Activated effector memory CD4-positive, alpha-beta T cell treated with anti-CD3 and anti-CD28 coated beads, Interleukin-2, amount 50 U/mL, for 16 hours (primary cell): ENCODE measurements around the gene TRMT10B.
A peak's percentile ranks its signal among the peaks of the same experiment; 100 is the strongest.

Experiments
- DNase-seq: peaks from one replicate; pipeline ENCODE4 v3.0.0-alpha.2; 2020

The TRMT10B gene, protein sequence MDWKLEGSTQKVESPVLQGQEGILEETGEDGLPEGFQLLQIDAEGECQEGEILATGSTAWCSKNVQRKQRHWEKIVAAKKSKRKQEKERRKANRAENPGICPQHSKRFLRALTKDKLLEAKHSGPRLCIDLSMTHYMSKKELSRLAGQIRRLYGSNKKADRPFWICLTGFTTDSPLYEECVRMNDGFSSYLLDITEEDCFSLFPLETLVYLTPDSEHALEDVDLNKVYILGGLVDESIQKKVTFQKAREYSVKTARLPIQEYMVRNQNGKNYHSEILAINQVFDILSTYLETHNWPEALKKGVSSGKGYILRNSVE

DNA sequence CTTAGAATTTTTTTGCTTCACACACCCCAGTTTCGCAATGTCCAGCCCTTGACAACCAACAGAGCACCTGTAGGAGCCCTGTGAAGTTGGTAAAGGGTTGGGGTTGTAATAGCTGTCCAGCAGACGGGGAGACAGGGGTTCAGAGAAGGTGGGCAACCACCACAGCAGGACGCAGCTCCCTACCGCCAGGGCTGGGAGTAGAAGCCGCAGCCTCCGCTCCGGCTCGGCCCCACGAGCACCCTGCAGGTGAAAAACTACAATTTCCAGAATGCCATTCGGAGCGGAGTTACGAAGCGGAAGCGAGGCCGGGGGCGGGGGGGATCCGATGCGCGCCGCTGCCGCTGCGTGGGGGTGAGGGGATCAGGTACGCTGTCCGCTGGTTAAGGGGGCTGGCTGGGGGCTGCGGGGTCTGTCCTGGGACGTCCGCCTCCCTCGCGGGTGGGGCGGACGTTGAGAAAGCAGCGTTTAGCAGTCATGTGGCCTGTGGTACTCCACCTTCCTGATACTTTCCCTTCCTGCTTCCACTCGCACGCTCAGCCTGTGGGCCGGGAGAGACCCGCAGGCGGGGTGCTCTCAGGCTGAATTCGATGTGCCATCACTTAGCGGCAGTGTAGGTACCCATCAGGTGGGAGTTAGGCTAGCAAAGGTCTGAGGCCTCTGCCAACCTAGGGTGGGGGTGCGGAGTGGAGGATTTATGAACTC lies at the start of gene TRMT10B:
TRMT10B (plus strand) TSS at position 317 of the 702 bp plus-strand sequence. CDS start 8,127 bp downstream, outside the sequence.
- peak; percentile 88 for DNase-seq

DNA sequence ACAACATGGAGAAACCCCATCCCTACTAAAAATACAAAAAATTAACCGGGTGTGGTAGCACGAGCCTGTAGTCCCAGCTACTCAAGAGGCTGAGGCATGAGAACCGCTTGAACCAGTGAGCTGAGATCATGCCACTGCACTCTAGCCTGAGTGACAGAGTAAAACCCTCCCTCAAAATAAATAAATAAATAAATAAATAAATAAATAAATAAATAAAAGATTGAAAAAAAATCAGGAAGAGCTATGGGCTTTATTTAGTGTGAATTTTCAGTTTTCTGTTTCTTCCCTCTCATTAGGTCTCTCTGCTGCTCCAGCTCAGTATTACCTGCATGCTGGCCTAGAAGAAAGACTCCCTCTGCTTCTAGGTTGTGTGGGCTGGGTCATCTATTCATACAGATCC lies 47.8 kb upstream of the TRMT10B start:
- no peak for DNase-seq

DNA sequence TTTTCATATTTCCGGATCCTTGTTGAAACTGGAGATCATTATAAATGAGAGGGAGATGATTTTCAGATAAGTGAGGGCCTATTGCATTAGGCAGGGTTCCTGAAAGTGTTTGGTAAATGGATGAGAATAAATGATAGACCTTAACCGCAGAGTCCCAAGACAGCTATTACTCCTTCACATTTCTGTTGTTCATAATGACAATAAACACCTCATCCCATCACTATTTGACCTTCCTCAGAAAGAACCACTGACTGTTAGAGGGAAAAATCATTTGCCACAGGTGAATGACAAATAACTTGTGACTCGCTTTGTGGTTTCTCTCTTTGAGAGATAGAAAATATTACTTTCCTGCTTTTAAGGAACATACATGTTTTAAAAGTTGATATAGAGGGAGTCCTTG lies 47.3 kb upstream of the TRMT10B start:
- DNase-seq, result no peak

DNA sequence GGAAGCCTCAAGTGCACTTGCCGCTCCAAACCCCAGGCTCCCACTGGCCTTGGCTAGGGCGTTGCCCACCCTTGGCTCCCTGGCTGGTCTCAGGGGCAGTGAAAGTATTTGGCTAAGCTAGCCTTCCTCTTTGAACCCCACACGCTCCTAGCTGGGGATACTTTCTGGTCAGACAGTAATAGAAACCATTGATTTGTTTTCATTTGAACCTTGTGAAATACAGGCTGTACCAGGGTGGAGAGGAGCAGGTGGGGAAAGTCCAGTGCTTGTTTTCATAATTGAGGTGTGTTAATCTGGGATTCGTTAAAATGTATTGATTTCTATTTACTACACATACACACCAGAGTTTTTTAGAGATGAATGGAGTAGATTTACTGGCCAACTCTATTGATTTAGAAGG lies 45.9 kb upstream of the TRMT10B start:
- DNase-seq, result no peak

DNA sequence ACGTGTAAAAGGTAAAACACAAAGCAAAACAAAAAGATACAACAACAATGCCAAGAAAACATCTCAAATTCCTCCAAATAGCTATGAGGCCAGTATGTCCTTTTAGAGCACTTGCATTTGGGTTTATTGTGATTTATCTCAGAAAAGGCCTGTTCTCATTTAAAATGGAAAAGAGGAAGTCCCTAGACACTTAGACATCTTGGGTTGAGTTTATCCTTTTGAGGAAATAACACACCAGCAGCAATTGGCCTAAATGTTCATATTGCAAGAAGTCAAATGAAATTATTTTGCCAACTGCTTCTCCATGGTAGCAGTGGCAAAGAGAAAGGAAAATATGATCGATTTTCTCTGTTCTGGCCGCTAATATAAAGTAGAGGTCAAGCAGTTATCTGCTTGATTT lies 43.6 kb upstream of the TRMT10B start:
- DNase-seq, result no peak

DNA sequence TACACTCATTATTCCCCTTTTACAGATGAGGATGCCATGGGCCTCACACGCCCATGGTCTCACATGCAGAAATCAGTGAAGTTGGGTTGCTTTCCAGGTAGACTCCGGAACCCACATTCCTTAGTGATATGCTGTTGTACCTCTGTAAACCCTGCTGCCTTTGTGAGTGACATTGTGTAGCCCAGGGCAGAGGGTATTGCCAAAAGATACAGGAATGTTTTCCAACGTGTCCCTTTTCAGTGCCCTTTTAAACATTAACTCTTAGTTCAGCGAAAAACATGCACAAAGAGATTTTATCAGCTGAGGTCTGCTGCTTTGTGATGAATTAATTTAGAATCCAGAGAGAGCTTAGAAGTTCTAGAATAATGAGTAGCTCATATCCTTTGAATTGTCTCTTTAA lies 38.3 kb upstream of the TRMT10B start:
- DNase-seq, result no peak

DNA sequence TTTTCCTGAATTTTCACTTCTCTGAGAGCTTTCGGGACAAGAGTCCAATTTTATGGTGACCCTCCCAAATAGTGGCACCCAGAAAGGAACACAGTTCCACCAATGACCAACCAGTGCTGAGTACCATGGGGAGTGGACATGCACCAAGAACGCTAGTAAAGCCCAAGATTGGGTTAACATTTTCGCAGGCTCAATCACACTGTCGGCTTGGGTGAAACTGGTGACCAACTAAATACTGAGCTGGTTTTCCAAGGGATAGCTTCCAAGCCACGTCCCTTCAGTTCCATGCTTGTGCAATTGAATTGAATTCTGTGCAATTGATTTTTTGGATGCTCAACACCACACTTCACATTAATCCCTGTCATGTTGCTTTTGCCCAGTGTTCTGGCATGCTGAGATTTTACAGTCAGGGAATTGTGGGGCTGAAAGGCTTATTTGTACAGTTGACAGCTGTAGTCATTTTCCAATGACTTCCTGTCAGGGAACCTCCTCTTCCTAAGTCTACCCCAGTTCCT lies 37.6 kb upstream of the TRMT10B start:
- DNase-seq, result no peak

DNA sequence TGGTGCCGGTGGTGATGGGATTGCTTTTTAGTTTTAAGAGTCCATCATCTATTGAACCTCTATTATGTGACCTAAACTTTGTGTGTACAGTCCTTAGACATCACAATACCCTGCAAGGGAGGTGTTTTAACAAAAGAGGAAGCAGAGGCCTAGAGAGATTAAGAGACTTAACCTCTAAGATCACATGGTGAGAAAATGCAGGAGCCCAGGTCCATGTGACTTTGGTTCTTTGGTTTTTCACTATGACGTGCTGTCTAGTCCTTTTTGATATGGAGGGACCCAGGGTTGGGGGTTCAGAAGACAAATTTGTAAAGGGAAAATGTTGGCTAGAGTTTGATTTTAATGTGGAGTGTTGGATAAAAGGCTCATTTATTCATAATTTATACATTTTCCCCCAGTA lies 34.1 kb upstream of the TRMT10B start:
- DNase-seq, result no peak

DNA sequence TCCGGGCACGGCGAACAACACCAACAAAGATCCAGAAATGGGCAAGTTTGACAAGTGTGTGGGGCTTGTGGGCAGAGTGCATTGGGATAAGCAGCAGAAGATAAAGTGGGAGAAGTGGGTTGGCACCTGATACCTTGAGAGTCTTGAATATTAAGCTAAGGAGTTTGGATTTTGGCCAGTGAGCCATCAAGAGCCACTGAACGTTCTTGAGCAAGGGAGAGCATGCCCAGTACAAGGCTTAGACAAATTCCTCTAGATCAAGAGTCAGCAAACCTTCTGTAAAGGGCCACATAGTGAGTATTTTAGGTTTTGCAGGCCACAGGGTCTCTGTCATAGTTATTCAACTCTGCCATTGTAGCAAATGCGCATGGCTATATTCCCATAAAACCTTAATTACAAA lies 26.6 kb upstream of the TRMT10B start:
- no peak for DNase-seq

DNA sequence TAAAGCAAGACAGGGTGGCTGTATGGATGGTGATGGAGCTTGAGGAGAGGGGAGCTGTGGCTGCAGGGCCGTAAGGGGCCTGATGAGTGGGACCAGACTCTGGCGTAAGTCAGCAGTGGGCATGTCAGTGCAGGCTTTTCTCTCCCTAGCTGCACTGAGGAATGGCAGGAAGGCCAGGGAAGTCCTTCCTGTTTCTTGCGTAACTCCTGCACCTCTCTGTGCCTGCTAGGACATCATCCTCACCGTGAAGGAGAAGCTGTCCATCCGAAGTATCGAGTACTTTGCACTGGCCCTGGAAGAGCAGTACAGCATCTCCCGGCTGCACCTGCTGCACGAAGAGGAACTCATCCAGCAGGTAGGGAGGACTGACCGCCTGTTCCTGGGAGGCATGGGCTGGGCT lies 24.1 kb upstream of the TRMT10B start:
- DNase-seq, result no peak

DNA sequence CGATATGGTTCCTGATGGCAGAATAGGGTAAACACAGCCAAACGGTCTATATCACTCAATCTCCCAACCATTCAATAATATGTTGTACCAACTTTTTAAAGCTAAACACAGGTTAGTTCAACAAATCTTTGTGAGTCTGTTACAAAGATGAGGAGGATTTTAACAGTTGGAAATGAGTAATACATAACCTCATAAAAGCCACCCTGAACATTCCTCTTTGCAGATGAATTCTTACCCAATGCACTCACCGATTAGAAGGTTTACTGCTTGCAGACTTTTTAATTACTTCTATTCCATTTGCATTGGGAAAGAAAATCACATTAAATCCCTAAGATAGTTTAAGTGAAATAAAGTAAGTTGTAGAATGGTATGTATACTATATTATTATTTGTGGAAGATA lies 23.3 kb upstream of the TRMT10B start:
- DNase-seq, result no peak

DNA sequence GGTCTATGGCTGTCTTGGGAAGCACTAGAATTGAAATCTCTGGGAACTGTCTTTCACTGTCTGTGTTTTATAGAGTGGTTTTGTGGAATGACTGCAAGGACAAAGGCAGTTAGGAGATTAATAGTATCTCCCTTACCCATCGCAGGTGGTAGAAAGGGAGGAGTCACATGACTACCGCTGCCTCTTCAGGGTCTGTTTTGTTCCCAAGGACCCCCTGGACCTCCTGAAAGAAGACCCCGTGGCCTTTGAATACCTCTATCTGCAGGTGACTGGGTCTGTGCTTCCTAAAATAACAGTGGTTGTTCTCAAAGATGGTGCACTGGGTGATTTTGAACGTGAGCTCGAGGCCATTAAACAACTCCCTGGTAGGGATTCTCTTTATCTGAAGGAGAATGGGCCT lies 22.8 kb upstream of the TRMT10B start:
- no peak for DNase-seq

DNA sequence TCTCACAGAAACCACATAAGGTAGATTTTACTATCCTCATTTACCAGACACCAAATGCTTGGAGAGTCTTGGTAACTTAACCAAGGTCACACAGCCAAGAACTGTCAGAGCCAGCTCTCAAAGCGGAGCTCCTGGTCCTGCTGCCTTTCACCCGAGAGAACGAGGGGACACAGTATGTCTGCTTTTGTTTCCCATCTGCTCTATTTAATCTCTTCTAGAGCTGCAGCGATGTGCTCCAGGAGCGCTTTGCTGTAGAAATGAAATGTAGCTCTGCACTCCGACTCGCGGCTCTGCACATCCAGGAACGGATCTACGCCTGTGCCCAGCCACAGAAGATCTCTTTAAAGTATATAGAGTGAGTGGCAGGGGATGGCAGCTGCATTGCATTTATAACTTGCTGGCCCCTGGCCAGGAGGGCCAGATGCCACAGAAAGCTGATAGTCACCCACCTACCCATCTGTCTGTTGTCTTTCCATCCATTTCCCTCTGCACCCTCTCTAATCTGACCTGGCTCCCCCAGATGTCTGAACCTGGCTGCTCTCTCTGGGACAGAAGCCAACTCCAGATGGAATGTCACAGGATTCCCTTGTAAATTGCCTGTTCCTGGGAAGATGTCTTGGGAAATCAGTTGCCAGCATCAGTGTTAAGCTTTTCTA lies 21.4 kb upstream of the TRMT10B start:
- no peak for DNase-seq

DNA sequence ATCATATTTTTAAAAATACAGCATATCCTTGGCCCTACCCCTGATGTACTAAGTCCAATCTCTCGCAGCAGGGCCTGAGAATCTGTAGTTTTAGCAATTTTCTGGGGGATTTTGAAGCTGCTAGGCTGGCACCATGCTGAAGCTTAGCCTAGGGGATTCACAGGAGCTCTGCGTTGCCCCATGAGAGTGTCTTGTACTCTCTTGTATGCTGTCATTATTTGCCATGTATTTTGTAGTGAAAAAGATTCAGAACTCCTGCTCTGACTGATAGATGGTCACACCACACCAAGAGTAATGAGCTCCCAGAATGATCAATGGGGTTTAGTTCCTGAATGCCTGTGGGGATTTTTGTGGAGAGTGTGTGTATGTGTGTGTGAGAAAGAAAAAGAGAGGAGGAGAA lies 20.7 kb upstream of the TRMT10B start:
- DNase-seq, result no peak

DNA sequence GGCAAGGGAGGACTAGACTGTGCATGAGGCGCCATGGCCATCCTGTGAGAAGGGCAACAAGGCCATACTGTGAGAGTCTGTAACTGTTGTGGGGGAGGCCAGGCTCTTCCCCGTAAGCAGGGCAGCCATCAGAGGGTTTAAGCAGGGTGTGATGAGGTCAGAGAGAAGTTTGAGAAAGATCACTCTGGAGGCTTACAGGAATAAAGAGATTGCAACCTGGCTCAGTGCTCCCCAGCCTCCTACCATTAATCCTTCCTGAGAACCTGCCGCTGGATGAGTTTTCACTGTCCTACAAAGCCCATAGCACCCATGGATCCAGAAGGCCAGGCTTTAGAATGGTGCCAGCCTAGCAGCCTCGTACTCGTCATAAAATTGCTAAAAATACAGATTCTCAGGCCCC lies 14.4 kb upstream of the TRMT10B start:
- no peak for DNase-seq

DNA sequence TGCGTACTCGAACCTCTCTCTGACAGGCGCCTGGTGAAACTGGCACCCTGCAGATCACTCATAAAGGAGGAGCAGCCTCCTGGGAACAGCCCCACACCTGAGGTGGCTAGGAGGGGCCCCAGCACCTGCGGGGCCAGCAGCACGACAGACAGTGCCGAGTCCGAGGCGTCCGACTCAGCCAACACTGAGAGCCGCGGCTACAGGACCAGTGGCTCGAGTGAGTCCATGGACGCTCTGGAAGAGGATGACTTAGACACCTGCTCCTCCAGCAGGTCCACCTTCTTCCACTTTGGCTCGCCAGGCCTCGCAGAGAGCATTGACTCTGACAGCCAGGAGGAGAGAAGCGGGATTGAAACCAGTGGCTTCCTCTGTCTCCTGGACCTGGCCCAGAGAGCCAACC lies 13.5 kb upstream of the TRMT10B start:
- no peak for DNase-seq

DNA sequence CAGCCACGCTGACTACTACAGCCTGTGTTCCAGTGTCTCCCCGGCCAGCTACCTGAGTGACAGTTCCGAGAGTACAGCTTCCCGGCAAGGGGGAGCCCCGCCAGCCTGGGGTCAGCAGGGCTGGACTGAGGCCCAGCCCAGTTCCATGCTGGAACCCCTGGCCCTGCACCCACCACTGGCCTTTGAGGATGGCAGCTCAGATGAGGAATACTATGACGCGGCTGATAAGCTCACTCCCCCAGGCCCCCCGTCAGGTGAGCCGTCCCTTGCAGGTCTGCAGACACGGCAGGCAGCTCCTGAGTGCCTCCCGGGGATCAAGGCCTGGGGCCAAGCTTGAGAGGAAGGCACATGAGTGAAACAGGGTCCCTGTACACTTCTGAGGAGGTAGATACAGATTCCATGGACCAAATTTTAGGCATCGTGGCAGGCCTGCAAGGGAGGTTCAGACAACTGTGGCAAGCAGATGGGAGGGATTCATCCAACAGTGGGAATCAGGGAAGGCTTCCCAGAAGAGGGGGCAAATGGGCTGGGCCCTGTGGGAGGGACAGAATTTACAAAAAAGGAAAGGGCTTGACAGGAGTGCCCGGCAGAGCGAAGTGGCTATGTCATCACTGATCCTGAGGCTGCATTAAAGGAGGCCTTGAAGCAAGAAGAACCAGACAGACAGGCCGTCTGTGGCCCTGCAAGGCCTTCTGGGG lies 12.8 kb upstream of the TRMT10B start:
- DNase-seq, result no peak

DNA sequence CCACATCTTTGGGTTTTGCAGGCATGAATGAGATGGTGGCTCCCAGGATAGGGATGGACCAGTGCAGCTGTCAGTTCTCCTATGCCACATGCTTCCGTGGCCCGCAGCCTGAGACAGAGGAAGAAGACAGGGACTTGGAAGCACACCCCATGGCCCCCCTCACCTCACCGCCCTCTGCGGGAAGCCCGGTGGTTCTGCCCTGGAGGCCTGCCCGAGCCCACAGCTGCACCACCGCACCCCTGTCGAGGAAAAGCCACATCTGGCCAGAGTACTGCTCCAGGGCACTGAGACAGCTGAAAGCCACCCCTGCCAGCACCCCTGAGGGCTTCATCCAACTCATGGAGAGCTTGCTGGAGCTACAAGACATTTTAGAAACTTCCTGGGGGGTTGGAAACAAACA lies 7.6 kb upstream of the TRMT10B start:
- no peak for DNase-seq

DNA sequence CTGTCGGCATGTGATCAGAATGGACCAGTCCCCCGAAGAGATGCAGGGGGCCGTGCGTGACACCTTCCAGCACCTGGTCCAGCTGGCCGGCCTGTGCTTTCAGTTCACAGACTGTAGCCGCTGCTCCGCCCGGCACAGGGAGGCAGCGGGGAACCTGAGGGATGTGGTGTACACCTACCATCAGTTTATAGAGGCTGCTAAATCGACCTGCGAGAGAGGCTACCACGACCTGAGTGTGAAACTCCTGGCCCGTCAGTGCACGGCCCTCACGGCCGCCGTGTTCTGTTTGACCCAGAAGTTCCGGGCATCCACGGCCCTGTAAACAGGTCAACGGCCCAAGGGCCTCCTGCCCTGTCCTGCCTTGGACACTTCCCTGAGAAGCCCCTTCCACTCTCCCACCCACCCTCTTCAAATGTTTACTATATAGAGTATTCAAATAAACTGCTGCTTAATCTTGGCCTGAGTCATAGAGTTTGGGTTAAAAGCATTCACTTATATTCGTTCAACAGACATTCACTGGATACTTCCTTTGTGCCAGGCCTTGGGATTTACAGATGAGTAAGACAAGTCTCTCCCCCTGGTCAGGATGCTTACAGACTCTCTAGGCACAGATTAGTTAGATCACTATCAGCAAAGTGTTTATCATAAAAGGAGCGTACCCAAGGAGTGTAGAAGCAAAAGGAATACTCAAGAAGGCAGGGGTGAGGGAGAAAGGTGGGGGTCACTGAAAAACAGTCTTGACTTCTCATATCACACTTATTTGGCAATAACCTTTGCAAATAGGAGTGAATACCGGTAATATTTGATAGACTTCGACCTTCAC lies 6.9 kb upstream of the TRMT10B start:
- DNase-seq, result no peak

DNA sequence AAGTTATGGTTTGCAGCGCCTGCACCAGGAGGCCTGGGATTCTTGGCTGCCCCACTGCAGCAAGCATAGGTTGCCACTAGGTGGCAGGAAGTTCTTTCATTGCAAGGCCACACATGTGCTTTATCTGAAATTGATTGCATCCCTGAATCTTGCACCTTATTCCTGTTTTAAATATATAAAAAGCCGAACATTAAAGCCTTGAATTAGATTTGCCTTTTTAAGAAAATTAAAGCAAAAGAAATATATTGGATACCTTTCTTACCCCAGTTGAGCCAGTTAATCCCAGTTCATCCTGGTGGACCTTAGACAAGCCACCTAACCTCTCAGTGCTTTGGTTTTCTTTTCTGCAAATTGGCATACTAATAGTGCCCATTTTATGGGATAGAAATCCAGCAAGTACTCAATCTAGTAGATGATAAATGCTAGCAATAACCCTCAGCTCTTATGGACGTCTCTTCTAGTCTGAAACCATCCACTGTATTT lies 6.3 kb upstream of the TRMT10B start:
- DNase-seq, result peak; percentile 81

DNA sequence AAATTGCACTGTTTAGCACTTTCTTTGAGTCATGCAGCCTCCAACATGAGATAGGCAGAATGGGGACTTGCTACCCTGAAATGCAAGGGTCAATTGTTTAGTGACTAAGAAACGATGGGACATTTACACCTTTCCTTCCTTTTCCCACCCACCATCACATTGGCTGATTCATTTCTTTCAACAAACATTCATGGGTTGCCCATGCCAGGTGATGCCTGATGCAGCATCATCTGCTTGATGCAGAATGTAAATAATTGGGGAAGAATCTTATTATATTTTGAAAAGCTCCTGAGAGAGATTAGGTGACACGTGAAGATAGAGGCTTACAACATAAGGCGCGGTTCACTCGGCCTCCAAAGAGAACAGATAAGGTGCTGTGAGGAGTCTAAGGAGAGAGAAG lies 4.5 kb upstream of the TRMT10B start:
- no peak for DNase-seq

DNA sequence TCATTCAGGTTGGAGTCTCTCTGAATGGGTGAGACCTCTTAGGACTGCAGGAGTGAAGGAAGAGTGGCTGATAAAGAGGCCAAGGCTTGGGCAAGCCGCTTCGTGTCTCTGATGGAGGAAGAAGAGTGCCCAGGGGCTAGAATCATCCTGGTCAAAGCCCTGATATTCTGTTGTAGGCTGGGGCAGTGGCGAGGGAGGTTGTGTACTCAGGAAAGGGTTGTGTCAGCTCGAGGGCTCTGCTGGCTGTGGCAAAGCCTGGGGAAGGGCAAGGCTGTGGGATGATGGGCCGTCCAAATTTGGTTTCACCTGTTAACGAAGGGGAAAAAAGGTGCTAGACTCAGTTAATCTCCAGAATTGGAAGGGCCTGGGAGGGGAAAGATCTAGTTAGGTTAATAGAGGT lies 2.4 kb upstream of the TRMT10B start:
- no peak for DNase-seq
